Breast epithelium (tissue), 3 donors: Measurements from ENCODE around the gene MELTF.

Experiments used
- CTCF ChIP-seq, 3 donors: fragments of 450-650 bp; IDR thresholded peaks; one replicate each; pipeline ENCODE4 v1.5.1; 2016 to 2017; ENCODE audit warnings: antibody characterized with exemption in 3 of 3, mild to moderate bottlenecking in 3 of 3, moderate library complexity in 3 of 3
- POLR2A ChIP-seq: fragments of 450-650 bp; IDR thresholded peaks from one replicate; pipeline ENCODE4 v1.6.1; 2016; ENCODE audit warnings: antibody characterized with exemption, mild to moderate bottlenecking, moderate library complexity

GRCh38 chr3:197002701-197003454 lies 26.7 kb downstream of the MELTF start:
- TF ChIP-seq CTCF (IDR thresholded peaks at IDR 0.05): peak in 2 of 3 donors; percentile 23 to 81
- TF ChIP-seq POLR2A: no peak
